G401.6 (cell line): ENCODE data around the gene PPP2R3C.
"Not testable (repeated sequence)": the region's sequence is repeated elsewhere in the genome, so short reads cannot be mapped to it uniquely, and the experiment has no call there.

Experiments used
- FAIRE-seq: peaks from 2 replicates; lab custom pipeline; 2012; peaks lifted over from hg19 to GRCh38; lab: Jason Lieb, UNC

The PPP2R3C gene

GRCh38 chr14:35124127-35124526 lies 2.3 kb upstream of the PPP2R3C start:
- FAIRE-seq: no peak

- no peak for FAIRE-seq
These were observed 1.6 kb upstream of the PPP2R3C start for GRCh38 chr14:35123388-35123703.

GRCh38 chr14:35122696-35123387 lies 1.1 kb upstream of the PPP2R3C start:
- no peak for FAIRE-seq

GRCh38 chr14:35121026-35121886 lies 534 bp downstream of the PPP2R3C start:
- FAIRE-seq: no peak

- FAIRE-seq: no peak
These were observed 4.7 kb downstream of the PPP2R3C start for GRCh38 chr14:35117112-35117511.

- no peak for FAIRE-seq
These were observed 5.5 kb downstream of the PPP2R3C start for GRCh38 chr14:35116242-35116641.

GRCh38 chr14:35114036-35114435 lies 7.8 kb downstream of the PPP2R3C start:
- FAIRE-seq: no peak

GRCh38 chr14:35113308-35113950 lies 8.4 kb downstream of the PPP2R3C start:
- FAIRE-seq: no peak

- FAIRE-seq: no peak
These were observed 9.1 kb downstream of the PPP2R3C start for GRCh38 chr14:35112641-35113040.

- FAIRE-seq: peak; percentile 55
These were observed 13.9 kb downstream of the PPP2R3C start for GRCh38 chr14:35107866-35108265.

- FAIRE-seq: not testable (repeated sequence)
These were observed 27.1 kb downstream of the PPP2R3C start for GRCh38 chr14:35094645-35095044.

- no peak for FAIRE-seq
These were observed 33.3 kb downstream of the PPP2R3C start for GRCh38 chr14:35088514-35088913.

GRCh38 chr14:35085441-35085840 lies 36.3 kb downstream of the PPP2R3C start:
- FAIRE-seq: no peak

GRCh38 chr14:35083530-35084150 lies 38.1 kb downstream of the PPP2R3C start:
- no peak for FAIRE-seq

GRCh38 chr14:35079742-35080141 lies 42.0 kb downstream of the PPP2R3C start:
- FAIRE-seq: no peak

GRCh38 chr14:35078082-35078481 lies 43.7 kb downstream of the PPP2R3C start:
- no peak for FAIRE-seq

- FAIRE-seq: no peak
These were observed 48.3 kb downstream of the PPP2R3C start for GRCh38 chr14:35073486-35073885.

GRCh38 chr14:35072226-35072625 lies 49.6 kb downstream of the PPP2R3C start:
- FAIRE-seq: no peak

- FAIRE-seq: no peak
These were observed 53.4 kb downstream of the PPP2R3C start for GRCh38 chr14:35068238-35069012.

- FAIRE-seq: not testable (repeated sequence)
These were observed 56.1 kb downstream of the PPP2R3C start for GRCh38 chr14:35065731-35066130.

- FAIRE-seq: not testable (repeated sequence)
These were observed 60.5 kb downstream of the PPP2R3C start for GRCh38 chr14:35061113-35061791.
